ENCODE data around the gene PPP2R2B. TPM values are rescaled to one million over a fixed set of nuclear protein-coding genes. Genes with fewer than 3 reads are reported as not detected.

The PPP2R2B gene
- total RNA-seq, 3 donors from 2014 or later, result 0.99 to 5.9 (median 1.2) TPM

DNA sequence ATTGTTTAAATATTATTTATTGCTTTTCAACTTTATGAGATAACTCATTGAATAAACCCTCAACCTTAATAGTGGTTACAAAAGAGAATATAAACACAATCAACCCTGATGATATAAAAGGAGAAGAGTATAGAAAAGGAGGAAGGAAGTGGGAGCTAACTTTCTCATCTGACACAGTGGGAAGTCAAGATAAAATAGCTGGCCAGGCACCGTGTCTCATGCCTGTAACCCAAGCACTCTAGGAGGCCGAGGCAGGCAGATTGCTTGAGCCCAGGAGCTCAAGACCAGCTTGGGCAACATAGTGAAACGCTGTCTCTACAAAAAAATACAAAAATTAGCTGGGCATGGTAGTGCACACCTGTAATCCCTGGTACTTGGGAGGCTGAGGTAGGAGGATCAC is 93.5 kb downstream of the PPP2R2B start:
- intact Hi-C loops (cut with DNase I, micrococcal nuclease), result no loop called here
- ATAC-seq (no peak), DNase-seq (peak in 1 of 3 donors; percentile 2)
- Histone ChIP-seq H3K4me1 (ENCODE audit: low read depth) (no peaks in the 10 kb centered on the region), H3K4me3 (no peak overlapping the region), H3K9me3 (no peaks in the 10 kb centered on the region), H3K36me3 (ENCODE audit: low read depth) (no peaks in the 10 kb centered on the region)
- TF ChIP-seq, protein P1, sequence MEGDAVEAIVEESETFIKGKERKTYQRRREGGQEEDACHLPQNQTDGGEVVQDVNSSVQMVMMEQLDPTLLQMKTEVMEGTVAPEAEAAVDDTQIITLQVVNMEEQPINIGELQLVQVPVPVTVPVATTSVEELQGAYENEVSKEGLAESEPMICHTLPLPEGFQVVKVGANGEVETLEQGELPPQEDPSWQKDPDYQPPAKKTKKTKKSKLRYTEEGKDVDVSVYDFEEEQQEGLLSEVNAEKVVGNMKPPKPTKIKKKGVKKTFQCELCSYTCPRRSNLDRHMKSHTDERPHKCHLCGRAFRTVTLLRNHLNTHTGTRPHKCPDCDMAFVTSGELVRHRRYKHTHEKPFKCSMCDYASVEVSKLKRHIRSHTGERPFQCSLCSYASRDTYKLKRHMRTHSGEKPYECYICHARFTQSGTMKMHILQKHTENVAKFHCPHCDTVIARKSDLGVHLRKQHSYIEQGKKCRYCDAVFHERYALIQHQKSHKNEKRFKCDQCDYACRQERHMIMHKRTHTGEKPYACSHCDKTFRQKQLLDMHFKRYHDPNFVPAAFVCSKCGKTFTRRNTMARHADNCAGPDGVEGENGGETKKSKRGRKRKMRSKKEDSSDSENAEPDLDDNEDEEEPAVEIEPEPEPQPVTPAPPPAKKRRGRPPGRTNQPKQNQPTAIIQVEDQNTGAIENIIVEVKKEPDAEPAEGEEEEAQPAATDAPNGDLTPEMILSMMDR (IDR thresholded peaks at IDR 0.05), result no peak

DNA sequence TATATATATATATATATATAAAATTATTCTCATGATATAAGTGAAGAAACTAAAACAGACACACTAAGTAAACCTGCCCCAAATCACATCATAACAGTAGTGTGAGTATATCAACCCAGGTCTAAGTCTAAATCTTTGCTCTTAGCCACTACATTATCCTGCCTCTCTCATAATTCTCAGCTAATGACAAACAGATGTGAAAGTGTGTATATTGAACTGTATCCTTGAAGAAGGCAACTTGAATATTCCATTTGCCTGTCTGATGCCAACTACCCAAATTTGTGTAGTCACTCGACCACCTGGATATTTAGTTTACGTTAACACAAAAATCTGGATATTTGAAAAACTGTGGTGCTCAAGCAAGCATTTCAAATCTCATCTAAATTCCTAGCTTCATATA is 97.4 kb downstream of the PPP2R2B start:
- Histone ChIP-seq H3K4me3 (no peak overlapping the region), H3K4me1 (ENCODE audit: low read depth) (no peaks in the 10 kb centered on the region), H3K9me3 (no peaks in the 10 kb centered on the region), H3K36me3 (ENCODE audit: low read depth) (no peaks in the 10 kb centered on the region)
- intact Hi-C loops (cut with DNase I, micrococcal nuclease), result no loop called here
- ATAC-seq, result no peak
- TF ChIP-seq, protein P1 (IDR thresholded peaks at IDR 0.05), result no peak
- no peak for DNase-seq

DNA sequence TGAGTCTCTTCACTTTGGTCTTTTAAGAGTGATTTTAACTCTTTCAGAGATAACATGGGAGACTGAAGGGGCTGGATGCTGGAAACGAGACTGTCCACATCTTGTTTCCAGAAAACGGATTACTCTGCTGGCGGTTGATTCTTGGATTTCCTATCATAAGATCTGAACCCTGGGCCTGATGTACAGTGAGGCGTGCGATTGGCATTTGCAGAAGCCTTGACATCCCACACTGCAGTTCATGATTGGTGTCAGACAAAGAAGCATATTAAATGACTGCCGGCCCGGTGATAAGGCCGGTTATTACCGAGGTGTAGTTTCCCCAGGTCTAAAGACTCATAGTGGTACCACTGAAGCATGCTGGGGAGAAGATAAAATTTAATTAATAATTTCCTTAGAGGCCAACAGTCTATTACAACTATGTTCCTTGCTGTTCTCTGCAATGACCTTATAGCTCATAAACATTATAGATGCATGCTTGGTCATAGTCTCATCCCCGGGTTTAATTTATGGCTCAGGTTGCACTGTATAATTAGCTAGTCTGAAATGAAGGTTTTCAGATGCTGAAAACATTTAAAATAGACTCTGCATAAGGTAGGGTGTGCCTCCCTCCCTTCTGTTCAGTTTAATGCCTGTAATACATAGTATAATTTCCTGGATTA is 99.2 kb downstream of the PPP2R2B start:
- ATAC-seq (no peak), DNase-seq (no peak)
- no peak overlapping the region for H3K4me3 ChIP-seq
- H3K9me3 ChIP-seq, result no peaks in the 10 kb centered on the region
- H3K36me3 ChIP-seq (ENCODE audit: low read depth), result no peaks in the 10 kb centered on the region
- intact Hi-C loops (cut with DNase I, micrococcal nuclease), result no loop called here
- no peaks in the 10 kb centered on the region for H3K4me1 ChIP-seq (ENCODE audit: low read depth)
- TF ChIP-seq, protein P1 (IDR thresholded peaks at IDR 0.05), result no peak

DNA sequence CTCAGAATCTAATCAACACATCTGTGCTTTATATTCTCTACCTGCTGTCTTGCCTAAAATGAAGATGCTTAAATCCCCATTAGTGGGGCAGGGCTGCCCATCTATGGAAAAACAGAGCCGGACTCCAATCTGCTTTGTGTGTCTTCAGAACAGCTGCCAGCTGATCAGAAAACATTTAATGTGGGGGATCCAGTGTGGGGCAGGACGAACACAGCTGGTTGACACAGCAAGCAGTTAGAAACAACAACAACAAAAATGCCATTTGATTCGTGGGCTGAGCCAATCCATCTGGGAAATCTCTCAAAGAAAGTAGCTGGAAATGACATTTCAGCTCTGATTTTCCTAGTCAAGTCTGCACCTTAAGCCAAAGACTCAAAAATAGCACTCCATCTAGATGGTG is 99.8 kb downstream of the PPP2R2B start:
- no peaks in the 10 kb centered on the region for H3K9me3 ChIP-seq
- intact Hi-C loops (cut with DNase I, micrococcal nuclease), result no loop called here
- DNase-seq (no peak), ATAC-seq (no peak)
- H3K36me3 ChIP-seq (ENCODE audit: low read depth), result no peaks in the 10 kb centered on the region
- no peaks in the 10 kb centered on the region for H3K4me1 ChIP-seq (ENCODE audit: low read depth)
- no peak overlapping the region for H3K4me3 ChIP-seq
- TF ChIP-seq, protein P1 (IDR thresholded peaks at IDR 0.05), result no peak

DNA sequence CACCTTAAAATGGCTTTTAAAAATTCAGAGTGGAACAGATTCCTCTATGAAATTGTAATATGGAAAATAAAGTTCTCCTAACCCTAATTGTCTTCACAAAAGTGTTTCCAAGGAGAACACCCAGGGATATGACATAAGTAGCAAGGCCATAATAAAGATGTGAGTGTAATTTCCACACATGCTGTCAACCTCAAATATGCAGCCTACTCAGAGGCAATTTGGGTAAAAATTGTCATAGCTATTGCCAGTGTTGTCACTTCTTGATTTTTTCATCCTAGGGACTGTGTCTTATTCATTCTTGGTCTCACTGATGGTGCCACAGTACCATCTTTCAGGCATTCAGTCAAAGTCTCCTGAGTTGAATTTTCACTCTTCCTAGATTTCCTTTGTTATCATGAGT is 100.3 kb downstream of the PPP2R2B start:
- H3K36me3 ChIP-seq (ENCODE audit: low read depth), result no peaks in the 10 kb centered on the region
- no peaks in the 10 kb centered on the region for H3K4me1 ChIP-seq (ENCODE audit: low read depth)
- no peak for DNase-seq
- TF ChIP-seq, protein P1 (IDR thresholded peaks at IDR 0.05), result no peak
- no peaks in the 10 kb centered on the region for H3K9me3 ChIP-seq
- no peak for ATAC-seq
- no peak overlapping the region for H3K4me3 ChIP-seq
- intact Hi-C loops (cut with DNase I, micrococcal nuclease), result no loop called here
